Stimulated activated CD8-positive, alpha-beta memory T cell treated with anti-CD3 and anti-CD28 coated beads, Interleukin-2, amount 100 ng/mL, for 1 hour (primary cell): ENCODE measurements around the gene TEX13C.
"Not testable (repeated sequence)": the region's sequence is repeated elsewhere in the genome, so short reads cannot be mapped to it uniquely, and the experiment has no call there.

Experiments
- DNase-seq, 2 donors: peaks; one replicate each; pipeline ENCODE4 v3.0.0-alpha.2; 2020; ENCODE audit warnings: low read depth in 2 of 2

Gene TEX13C

GRCh38 chrX:125319646-125320521 lies at the start of gene TEX13C:
Gene TEX13C, plus strand, starts transcription at chrX:125319871. Its CDS starts 249 bp downstream, at chrX:125320120.
- no peak for DNase-seq

- DNase-seq = no peak
These were observed 32.4 kb upstream of the TEX13C start for GRCh38 chrX:125287282-125287681.

GRCh38 chrX:125288343-125288742 lies 31.3 kb upstream of the TEX13C start:
- DNase-seq = no peak

GRCh38 chrX:125289209-125289608 lies 30.5 kb upstream of the TEX13C start:
- DNase-seq = no peak

GRCh38 chrX:125289920-125290319 lies 29.8 kb upstream of the TEX13C start:
- no peak for DNase-seq

- DNase-seq = no peak
These were observed 28.5 kb upstream of the TEX13C start for GRCh38 chrX:125291124-125291523.

GRCh38 chrX:125293850-125294780 lies 25.6 kb upstream of the TEX13C start:
- DNase-seq = no peak

- no peak for DNase-seq
These were observed 24.3 kb upstream of the TEX13C start for GRCh38 chrX:125295337-125295736.

GRCh38 chrX:125298871-125299270 lies 20.8 kb upstream of the TEX13C start:
- no peak for DNase-seq

GRCh38 chrX:125306335-125306866 lies 13.3 kb upstream of the TEX13C start:
- no peak for DNase-seq

GRCh38 chrX:125308653-125309052 lies 11.0 kb upstream of the TEX13C start:
- DNase-seq = no peak

GRCh38 chrX:125319166-125319565 lies 505 bp upstream of the TEX13C start:
- DNase-seq = not testable (repeated sequence)

GRCh38 chrX:125322431-125322830 lies 2.8 kb downstream of the TEX13C start:
- no peak for DNase-seq

GRCh38 chrX:125326599-125326998 lies 6.9 kb downstream of the TEX13C start:
- no peak for DNase-seq

GRCh38 chrX:125327891-125328290 lies 8.2 kb downstream of the TEX13C start:
- no peak for DNase-seq

GRCh38 chrX:125333583-125333982 lies 13.9 kb downstream of the TEX13C start:
- no peak for DNase-seq

- no peak for DNase-seq
These were observed 20.8 kb downstream of the TEX13C start for GRCh38 chrX:125340490-125340889.

- DNase-seq = no peak
These were observed 54.5 kb downstream of the TEX13C start for GRCh38 chrX:125374169-125374568.
